ENCODE results near the gene ITIH3. TPM values are rescaled to one million over a fixed set of nuclear protein-coding genes. Genes with fewer than 3 reads are reported as not detected.

Gene ITIH3
- total RNA-seq, 1 experiment from 2014 or later = 0.37 TPM

- no peak for TF ChIP-seq E2F4 (CRISPR knock-in tag; IDR thresholded peaks at IDR 0.05; ENCODE audit: borderline replicate concordance, low read depth)
- TF ChIP-seq SMAD4 (CRISPR knock-in tag; IDR thresholded peaks at IDR 0.05) = no peak
- TF ChIP-seq E2F1 (CRISPR knock-in tag; IDR thresholded peaks at IDR 0.05) = no peak
- no peak for TF ChIP-seq ETV6 (CRISPR knock-in tag; IDR thresholded peaks at IDR 0.05)
- TF ChIP-seq USF1 (CRISPR knock-in tag; IDR thresholded peaks at IDR 0.05) = no peak
- TF ChIP-seq E2F5 (CRISPR knock-in tag; IDR thresholded peaks at IDR 0.05) = no peak
These were observed 42.4 kb downstream of the ITIH3 start (continued) for GRCh38 chr3:52836986-52837385.

- H3K27ac Mint-ChIP-seq = no peak overlapping the region
- no peak for TF ChIP-seq JAZF1 (CRISPR knock-in tag; IDR thresholded peaks at IDR 0.05)
- no peak for TF ChIP-seq NR1H2 (CRISPR knock-in tag; IDR thresholded peaks at IDR 0.05)
- no peak for TF ChIP-seq ZNF317 (CRISPR knock-in tag; IDR thresholded peaks at IDR 0.05; ENCODE audit: borderline replicate concordance, low read depth)
- TF ChIP-seq ZNF425 (CRISPR knock-in tag; conservative IDR thresholded peaks at IDR 0.05) = no peak
- no peak for TF ChIP-seq ERG (CRISPR knock-in tag; IDR thresholded peaks at IDR 0.05)
- TF ChIP-seq SOX15 (CRISPR knock-in tag; IDR thresholded peaks at IDR 0.05) = no peak
- TF ChIP-seq USF1 (CRISPR knock-in tag; IDR thresholded peaks at IDR 0.05) = no peak
- TF ChIP-seq E2F4 (CRISPR knock-in tag; IDR thresholded peaks at IDR 0.05; ENCODE audit: borderline replicate concordance, low read depth) = no peak
- TF ChIP-seq NFYB (CRISPR knock-in tag; conservative IDR thresholded peaks at IDR 0.05; ENCODE audit: low read depth) = no peak
- no peak for TF ChIP-seq USF2 (CRISPR knock-in tag; IDR thresholded peaks at IDR 0.05)
- peaks cover 5% of the 10 kb centered on the region; the same call in 1 of the 2 replicates for H3K4me1 Mint-ChIP-seq
- CTCF ChIA-PET = interaction anchor here (0.9 to 2.1 kb wide), 3 partner anchors 10 to 46 kb away, joined by 3 to 6 read pairs (median 4); no protein-coding TSS in a partner anchor
- DNase-seq (ENCODE audit: low spot score) = no peak
- no peak for ATAC-seq
- no peak overlapping the region for H3K4me3 Mint-ChIP-seq
- H3K27me3 Mint-ChIP-seq (ENCODE audit: low read depth) = no peaks in the 10 kb centered on the region
- peaks cover 10% of the 10 kb centered on the region for H3K36me3 Mint-ChIP-seq
- POLR2A ChIA-PET = no interaction called here
- H3K9me3 Mint-ChIP-seq = no peaks in the 10 kb centered on the region
These were observed 44.1 kb downstream of the ITIH3 start for GRCh38 chr3:52838561-52839267.

Measured in WTC11 (cell line).